Pancreas (tissue), 10 donors: ENCODE data around the gene TCF7L2. TPM values are rescaled to one million over a fixed set of nuclear protein-coding genes. Genes with fewer than 3 reads are reported as not detected.

Experiments
- ATAC-seq, 4 donors: fragments of 200-7000 bp; cut with Tn5 transposase; one replicate each; pipeline versions ENCODE4 v1.8.0 to v1.9.1; 2020; ENCODE audit warnings: mild to moderate bottlenecking in 4 of 4, moderate library complexity in 4 of 4
- DNase-seq, 6 donors: peaks; one replicate each; pipeline ENCODE4 v3.0.0-alpha.2; 2020
- FAIRE-seq: peaks from 2 replicates; lab custom pipeline; 2012; peaks lifted over from hg19 to GRCh38; lab: Jason Lieb, UNC
- H3K27ac ChIP-seq, 4 donors: fragments of 200-600 bp; sonication (generic); 1 replicate in 3 of 4; 2 replicates in 1 of 4; pipeline versions ENCODE4 v1.5.0 to v1.8.0; 2020
- H3K27me3 ChIP-seq, 4 donors: fragments of 200-600 bp; one replicate each; pipeline ENCODE4 v1.8.0; 2021
- H3K36me3 ChIP-seq, 3 donors: fragments of 200-600 bp; sonication (generic) in 1 of 3; one replicate each; pipeline versions ENCODE4 v1.5.0 to v1.8.0; 2020 to 2021
- H3K4me1 ChIP-seq, 3 donors: fragments of 200-600 bp; one replicate each; pipeline ENCODE4 v1.8.0; 2021
- H3K4me3 ChIP-seq, 4 donors: fragments of 200-600 bp; sonication (generic) in 2 of 4; one replicate each; pipeline versions ENCODE4 v1.5.0 to v1.8.0; 2020 to 2021
- H3K9me3 ChIP-seq, 4 donors: fragments of 200-600 bp; one replicate each; pipeline ENCODE4 v1.8.0; 2021
- CTCF ChIP-seq, 4 donors: fragments of 200-600 bp; sonication (generic) in 3 of 4; IDR thresholded peaks; one replicate each; pipeline versions ENCODE4 v1.5.0 to v1.8.0; 2021; ENCODE audit warnings: antibody characterized with exemption in 4 of 4
- WGBS, 2 donors: extraction: QIAGEN DNeasy Blood & Tissue Kit; methylation state at CpG; one replicate each; pipeline ENCODE4 v1.1.7; 2013; 5-methylcytosine and 5-hydroxymethylcytosine counted together
- intact Hi-C, 3 donors: fragments of 100-400 bp; cut with DNase I; formaldehyde crosslinking; loops; one replicate each; pipeline versions ENCODE4 v1.11.1 to v1.14.2; 2022
- polyA plus RNA-seq, 2 donors: library from polyadenylated mRNA; stranded (reverse); fragments of 200-250 nt; gene quantifications; one replicate each; pipeline ENCODE4 v1.2.3, GENCODE V29; 2013
- total RNA-seq, 6 donors: library from RNA; stranded (reverse); fragmentation: NEBNext Ultra II Directional in 4 of 6; extraction: Animal tissue kit (Norgen Biotek cat#: 25700) in 4 of 6; gene quantifications; one replicate each; pipeline versions ENCODE4 v1.2.1 to v1.2.4, GENCODE V29; 2021 to 2023
- donor health status: healthy with polysubstance abuse.
- donor health status: DM: no; HTN: no; CAD: no; lungs with moderate emphysema.
- donor health status: DM: no; HTN: no; CAD: no.
- donor health status: control.
- donor health status: control.
- donor health status: Bipolar disorder and iron deficiency.
- donor health status: DM: yes; HTN: yes; CAD: no.
- donor health status: DM: no; HTN: no; CAD: no.
- donor health status: DM: no; HTN: no; CAD: no.
- donor health status: DM: yes; HTN: yes; CAD: no.

TCF7L2 gene
- total and polyA plus RNA-seq, 8 donors, result 7.9 to 22.3 (median 11.6) TPM

- 70 to 73% methylated on average over 5 of the region's 5 CpGs for WGBS, 2 donors
- Histone ChIP-seq H3K9me3 (no peaks in the 10 kb centered on the region), H3K27ac (no peak overlapping the region), H3K27me3 (no peaks in the 10 kb centered on the region), H3K4me1 (peaks cover 0 to 4% (median 3%) of the 10 kb centered on the region in 3 donors), H3K4me3 (no peak overlapping the region), H3K36me3 (no peaks in the 10 kb centered on the region)
- no peak for DNase-seq
- no peak for FAIRE-seq
- no peak for ATAC-seq
- TF ChIP-seq CTCF (IDR thresholded peaks at IDR 0.05), result no peak
- intact Hi-C loops, result no loop called here
These were observed 54.1 kb downstream of the TCF7L2 start for GRCh38 chr10:113004069-113004618.

- H3K36me3 ChIP-seq, result no peaks in the 10 kb centered on the region
- intact Hi-C loops, result no loop called here
- no peak overlapping the region for H3K27ac ChIP-seq
- DNase-seq, result no peak
- TF ChIP-seq CTCF (IDR thresholded peaks at IDR 0.05), result no peak
- WGBS, 2 donors, result 84 to 90% methylated on average over 6 of the region's 6 CpGs
- H3K4me3 ChIP-seq, result no peak overlapping the region
- FAIRE-seq, result no peak
- peaks cover 0 to 4% (median 3%) of the 10 kb centered on the region in 3 donors for H3K4me1 ChIP-seq
- ATAC-seq, result no peak
- H3K9me3 ChIP-seq, result no peaks in the 10 kb centered on the region
- H3K27me3 ChIP-seq, result no peaks in the 10 kb centered on the region
These were observed 55.3 kb downstream of the TCF7L2 start for GRCh38 chr10:113005380-113005779.

GRCh38 chr10:113006656-113007342, 56.8 kb downstream of the TCF7L2 start:
- no peak for FAIRE-seq
- intact Hi-C loops, result no loop called here
- ATAC-seq, result no peak
- peaks cover 0 to 4% (median 3%) of the 10 kb centered on the region in 3 donors for H3K4me1 ChIP-seq
- H3K9me3 ChIP-seq, result no peaks in the 10 kb centered on the region
- WGBS, 2 donors, result 81 to 88% methylated on average over 9 of the region's 9 CpGs
- DNase-seq, result no peak
- no peaks in the 10 kb centered on the region for H3K36me3 ChIP-seq
- H3K4me3 ChIP-seq, result no peak overlapping the region
- TF ChIP-seq CTCF (IDR thresholded peaks at IDR 0.05), result no peak
- no peaks in the 10 kb centered on the region for H3K27me3 ChIP-seq
- H3K27ac ChIP-seq, result no peak overlapping the region

GRCh38 chr10:113007343-113007771, 57.3 kb downstream of the TCF7L2 start:
- 43 to 46% methylated on average over 4 of the region's 4 CpGs for WGBS, 2 donors
- no peak overlapping the region for H3K27ac ChIP-seq
- H3K4me3 ChIP-seq, result no peak overlapping the region
- intact Hi-C loops, result no loop called here
- no peaks in the 10 kb centered on the region for H3K36me3 ChIP-seq
- no peaks in the 10 kb centered on the region for H3K27me3 ChIP-seq
- FAIRE-seq (no peak), ATAC-seq (peak in 3 of 4 donors; percentile 31 to 69 (median 52)), DNase-seq (no peak)
- no peaks in the 10 kb centered on the region for H3K9me3 ChIP-seq
- H3K4me1 ChIP-seq, result peaks cover 0 to 4% (median 3%) of the 10 kb centered on the region in 3 donors
- TF ChIP-seq CTCF (IDR thresholded peaks at IDR 0.05), result no peak

- 66 to 70% methylated on average over 8 of the region's 8 CpGs for WGBS, 2 donors
- no peak for FAIRE-seq
- Histone ChIP-seq H3K4me1 (peaks cover 0 to 4% (median 3%) of the 10 kb centered on the region in 3 donors), H3K9me3 (no peaks in the 10 kb centered on the region), H3K27me3 (no peaks in the 10 kb centered on the region), H3K4me3 (no peak overlapping the region), H3K36me3 (no peaks in the 10 kb centered on the region), H3K27ac (no peak overlapping the region)
- DNase-seq, result no peak
- intact Hi-C loops, result no loop called here
- ATAC-seq, result no peak
- TF ChIP-seq CTCF (IDR thresholded peaks at IDR 0.05), result no peak
These were observed 57.8 kb downstream of the TCF7L2 start for GRCh38 chr10:113007821-113008220.
